SW480 (cell line): Measurements from ENCODE around the gene NDFIP2.
"Not testable (repeated sequence)": the region's sequence is repeated elsewhere in the genome, so short reads cannot be mapped to it uniquely, and the experiment has no call there.

Experiments
- DNase-seq: peaks from one replicate; pipeline ENCODE4 v3.0.0-alpha.2; 2016; ENCODE audit warnings: low spot score

Gene NDFIP2

GRCh38 chr13:79533781-79534400 is 52.9 kb downstream of the NDFIP2 start:
- no peak for DNase-seq

- no peak for DNase-seq
Measured at GRCh38 chr13:79534596-79534995, 53.6 kb downstream of the NDFIP2 start.

DNA sequence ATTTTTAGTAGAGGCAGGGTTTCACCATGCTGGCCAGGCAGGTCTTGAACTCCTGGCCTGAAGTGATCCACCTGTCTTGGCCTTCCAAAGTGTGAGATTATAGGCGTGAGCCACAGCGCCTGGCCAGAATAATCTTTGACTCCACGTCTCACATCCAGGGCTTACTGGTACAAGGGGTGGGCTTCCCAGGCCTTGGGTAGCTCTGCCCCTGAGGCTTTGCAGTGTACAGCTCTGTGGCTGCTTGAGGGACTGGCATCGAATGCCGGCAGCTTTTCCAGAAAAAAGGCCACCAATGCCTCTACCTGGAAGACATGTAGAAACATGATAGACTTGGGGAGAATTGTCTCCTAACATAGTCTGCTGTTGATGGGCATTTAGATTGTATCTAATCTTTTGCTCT is 57.8 kb downstream of the NDFIP2 start:
- no peak for DNase-seq

DNA sequence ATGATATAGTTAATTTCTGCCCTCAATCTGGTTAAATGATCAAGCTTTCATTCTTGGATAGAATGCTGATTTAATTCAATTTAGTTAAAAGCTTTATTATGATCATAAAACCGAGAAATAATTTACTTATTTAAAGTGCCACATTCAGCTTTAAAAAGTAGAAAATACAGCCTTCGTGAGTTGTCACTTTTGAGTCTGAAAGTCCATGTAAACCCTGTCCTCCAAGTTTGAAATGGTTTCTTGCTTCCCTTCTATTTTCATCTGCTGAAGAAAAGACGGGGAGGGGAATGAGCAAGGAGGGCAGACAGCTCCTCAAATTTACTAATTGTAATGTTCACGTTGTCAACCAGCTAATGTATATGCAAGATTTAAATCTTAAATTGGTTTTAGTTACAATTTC is 59.5 kb downstream of the NDFIP2 start:
- no peak for DNase-seq

DNA sequence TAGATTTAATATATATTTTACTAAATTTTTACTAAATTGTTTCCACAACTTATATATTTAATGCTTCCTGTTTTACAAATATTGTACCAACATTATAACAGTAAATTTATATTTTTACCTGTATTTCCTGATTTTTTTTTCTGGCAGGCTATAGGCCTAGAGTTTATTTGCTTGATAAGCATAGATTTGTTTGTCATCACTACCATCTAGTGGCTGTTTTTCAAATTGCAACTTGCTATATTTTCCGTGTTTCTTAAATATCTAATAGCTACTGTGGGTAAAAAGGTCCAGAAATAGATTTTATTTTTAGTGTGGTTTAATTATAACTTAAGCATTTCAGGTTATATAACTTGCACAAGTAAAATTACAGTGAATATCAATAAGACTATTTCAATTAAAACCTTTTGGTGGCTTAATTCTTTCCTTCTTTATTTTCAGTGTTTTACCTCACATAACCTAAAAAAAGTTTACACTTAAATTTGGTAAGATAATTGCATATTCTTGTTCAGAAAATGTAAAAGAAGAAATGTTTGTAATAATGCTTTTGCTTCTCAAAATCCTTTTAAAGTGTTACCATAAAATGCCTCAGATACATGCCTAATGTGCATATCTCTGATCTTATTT is 60.6 kb downstream of the NDFIP2 start:
- peak; percentile 48 for DNase-seq

- no peak for DNase-seq
Measured at GRCh38 chr13:79543883-79544282, 62.9 kb downstream of the NDFIP2 start.

DNA sequence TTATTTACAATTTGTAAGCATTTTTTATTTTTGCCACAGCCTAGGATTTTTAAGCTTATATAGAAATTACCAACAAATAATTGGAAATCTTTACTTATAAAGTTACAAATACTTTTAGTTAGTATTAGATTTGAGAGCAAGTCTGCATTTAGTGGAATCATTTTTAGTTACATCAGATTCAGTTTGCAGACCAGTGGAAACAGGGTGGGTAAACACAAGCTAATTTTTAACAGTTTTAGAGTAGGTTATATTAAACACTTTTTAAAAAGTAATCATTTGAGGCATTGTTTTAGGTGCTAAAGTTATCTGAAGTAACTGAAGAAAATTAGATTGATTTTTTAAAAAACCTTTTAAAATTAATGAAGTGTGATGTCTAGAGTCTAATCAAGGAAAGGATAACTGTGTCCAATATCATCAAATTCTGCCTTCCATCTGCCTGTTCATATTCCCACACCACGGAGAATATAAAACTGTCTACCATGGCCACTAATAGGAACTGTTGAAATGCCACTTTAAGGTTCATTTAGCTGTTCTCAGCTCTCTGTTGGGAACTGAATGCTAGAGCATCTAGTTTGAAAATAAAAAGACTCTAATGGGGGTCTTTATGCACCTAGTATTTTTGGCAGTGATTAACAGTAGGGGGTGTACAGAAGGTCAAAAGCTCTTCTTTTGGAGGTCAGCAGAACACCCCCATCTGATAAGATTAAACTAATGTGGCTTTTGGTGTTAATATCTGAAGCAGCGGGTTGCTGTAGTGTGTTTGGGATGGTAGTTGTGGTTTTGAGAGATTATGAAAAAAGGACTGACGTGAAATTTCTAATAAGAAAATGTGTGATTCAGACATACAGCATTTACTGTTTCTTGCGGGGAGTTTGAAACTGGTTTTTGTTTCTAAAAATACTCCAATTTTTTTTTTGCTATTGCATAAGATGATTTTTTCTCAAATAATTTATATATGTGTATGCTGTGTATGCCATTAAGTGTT is 66.5 kb downstream of the NDFIP2 start:
- no peak for DNase-seq

DNA sequence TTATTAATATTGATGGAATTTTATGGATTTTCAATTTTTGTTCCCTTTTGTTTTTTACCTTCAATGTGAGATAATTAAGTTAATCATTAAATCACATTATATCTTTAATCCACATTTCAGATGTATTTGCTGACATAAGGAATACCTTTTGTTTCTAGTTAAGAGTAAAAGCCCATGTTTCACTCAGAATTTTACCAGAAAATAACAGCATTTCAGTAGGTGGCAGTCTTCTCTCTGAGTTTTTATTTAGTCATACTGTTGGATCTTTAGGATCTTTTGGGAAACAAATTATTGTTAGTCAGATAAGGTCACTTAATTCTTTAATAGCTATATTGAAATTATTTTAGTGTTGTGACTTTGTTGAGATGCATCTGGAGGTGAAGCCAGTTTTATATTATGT is 67.9 kb downstream of the NDFIP2 start:
- DNase-seq = no peak

- no peak for DNase-seq
Measured at GRCh38 chr13:79549355-79550106, 68.6 kb downstream of the NDFIP2 start.

GRCh38 chr13:79557666-79558065 is 76.7 kb downstream of the NDFIP2 start:
- no peak for DNase-seq

- DNase-seq = no peak
Measured at GRCh38 chr13:79560954-79561353, 80.0 kb downstream of the NDFIP2 start.

- no peak for DNase-seq
Measured at GRCh38 chr13:79562557-79562956, 81.6 kb downstream of the NDFIP2 start.

DNA sequence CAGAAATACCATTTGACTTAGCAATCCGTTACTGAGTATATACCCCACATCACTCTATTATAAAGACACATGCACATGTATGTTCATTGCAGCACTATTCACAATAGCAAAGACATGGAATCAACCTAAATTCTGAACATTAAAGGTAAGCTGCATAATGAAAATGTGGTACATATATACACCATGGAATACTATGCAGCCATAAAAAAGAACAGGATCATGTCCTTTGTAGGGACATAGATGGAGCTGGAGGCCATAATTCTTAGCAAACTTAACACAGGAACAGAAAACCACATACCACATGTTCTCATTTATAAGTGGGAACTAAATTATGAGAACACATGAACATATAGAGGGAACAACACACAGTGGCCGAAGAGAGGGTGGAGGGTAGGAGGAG is 85.2 kb downstream of the NDFIP2 start:
- no peak for DNase-seq

GRCh38 chr13:79571147-79571546 is 90.2 kb downstream of the NDFIP2 start:
- DNase-seq = no peak

GRCh38 chr13:79573892-79574291 is 92.9 kb downstream of the NDFIP2 start:
- not testable (repeated sequence) for DNase-seq

- no peak for DNase-seq
Measured at GRCh38 chr13:79581870-79582315, 100.9 kb downstream of the NDFIP2 start.

- no peak for DNase-seq
Measured at GRCh38 chr13:79582896-79583295, 101.9 kb downstream of the NDFIP2 start.

GRCh38 chr13:79585033-79585432 is 104.1 kb downstream of the NDFIP2 start:
- no peak for DNase-seq

DNA sequence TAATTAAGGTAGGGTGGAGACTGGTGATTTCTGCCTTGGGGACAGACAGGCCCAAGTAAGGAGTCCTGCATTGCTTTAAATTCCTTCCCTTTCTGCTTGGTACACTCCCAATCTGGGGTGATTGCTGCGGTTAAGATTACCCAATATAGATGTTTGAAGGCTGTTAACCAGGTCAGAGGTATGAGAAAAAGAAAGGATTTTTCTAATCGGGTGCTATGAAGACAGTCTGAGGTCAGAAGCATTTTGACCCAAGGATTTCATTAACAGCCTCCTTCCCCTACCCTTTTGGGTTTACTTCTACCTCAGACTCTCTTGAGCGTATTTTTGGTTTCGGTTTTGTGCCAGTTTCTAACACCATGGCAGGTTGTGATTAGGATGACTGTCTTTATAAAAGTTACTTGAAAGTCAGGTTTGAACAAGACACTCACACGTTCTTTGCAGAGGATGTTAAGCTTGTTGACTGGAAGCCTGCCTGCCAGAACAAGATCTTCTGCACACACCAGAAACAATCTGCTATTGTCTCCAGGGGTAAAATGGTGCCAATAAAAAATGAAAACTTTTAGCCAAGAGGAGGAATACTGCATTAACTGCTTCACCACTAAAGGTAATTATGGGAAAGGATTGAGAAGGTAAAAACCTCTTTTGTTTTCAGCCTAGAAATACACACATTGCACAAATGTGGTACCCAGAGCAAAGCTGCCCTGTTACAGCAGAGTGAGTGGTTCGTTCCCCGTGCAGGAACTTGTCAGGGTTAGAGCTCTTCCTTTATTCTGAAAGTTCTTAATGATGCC is 108.8 kb downstream of the NDFIP2 start:
- no peak for DNase-seq

DNA sequence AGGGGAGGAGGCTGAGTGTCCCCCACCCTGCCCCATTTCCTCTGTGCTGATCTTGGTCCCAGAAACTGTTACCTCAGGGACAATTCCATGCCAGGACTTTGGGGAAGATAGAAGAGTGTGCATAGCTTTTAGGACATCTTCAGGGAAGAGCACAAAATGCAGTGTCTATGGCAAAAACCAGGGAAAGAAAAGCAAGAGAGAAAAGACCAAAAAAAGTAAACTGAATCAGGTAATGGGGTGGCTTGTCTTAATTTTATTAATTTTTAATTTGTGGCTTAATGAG is 109.4 kb downstream of the NDFIP2 start:
- DNase-seq = no peak

GRCh38 chr13:79591493-79591892 is 110.5 kb downstream of the NDFIP2 start:
- DNase-seq = no peak

GRCh38 chr13:79593121-79593520 is 112.2 kb downstream of the NDFIP2 start:
- DNase-seq = no peak
